Hematopoietic multipotent progenitor cell treated with erythropoietin and hydrocortisone succinate and interleukin-3 and kit ligand, for 17 days (in vitro differentiated cells): Measurements from ENCODE around the gene MAS1L.

Source experiments
- DNase-seq: peaks from one replicate; pipeline ENCODE4 v3.0.0-alpha.2; 2015; ENCODE audit warnings: low spot score

The MAS1L gene, protein sequence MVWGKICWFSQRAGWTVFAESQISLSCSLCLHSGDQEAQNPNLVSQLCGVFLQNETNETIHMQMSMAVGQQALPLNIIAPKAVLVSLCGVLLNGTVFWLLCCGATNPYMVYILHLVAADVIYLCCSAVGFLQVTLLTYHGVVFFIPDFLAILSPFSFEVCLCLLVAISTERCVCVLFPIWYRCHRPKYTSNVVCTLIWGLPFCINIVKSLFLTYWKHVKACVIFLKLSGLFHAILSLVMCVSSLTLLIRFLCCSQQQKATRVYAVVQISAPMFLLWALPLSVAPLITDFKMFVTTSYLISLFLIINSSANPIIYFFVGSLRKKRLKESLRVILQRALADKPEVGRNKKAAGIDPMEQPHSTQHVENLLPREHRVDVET

DNA sequence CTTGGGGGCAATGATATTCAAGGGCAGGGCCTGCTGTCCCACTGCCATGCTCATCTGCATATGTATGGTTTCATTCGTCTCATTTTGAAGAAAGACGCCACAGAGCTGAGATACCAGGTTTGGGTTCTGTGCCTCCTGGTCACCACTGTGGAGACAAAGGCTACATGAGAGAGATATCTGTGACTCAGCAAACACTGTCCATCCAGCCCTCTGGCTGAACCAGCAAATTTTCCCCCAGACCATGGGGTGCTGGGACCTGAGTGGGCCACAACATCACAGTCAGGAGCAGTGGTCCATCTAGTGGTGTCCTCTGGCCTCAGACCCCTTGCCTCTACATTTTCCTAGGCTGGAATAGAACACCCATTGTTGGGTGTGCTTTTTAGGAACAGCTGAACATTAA, at the start of gene MAS1L:
TSS of gene MAS1L (minus strand) at position 297 of the 400 bp plus-strand sequence. CDS start at position 243, 54 bp downstream.
- DNase-seq = no peak

DNA sequence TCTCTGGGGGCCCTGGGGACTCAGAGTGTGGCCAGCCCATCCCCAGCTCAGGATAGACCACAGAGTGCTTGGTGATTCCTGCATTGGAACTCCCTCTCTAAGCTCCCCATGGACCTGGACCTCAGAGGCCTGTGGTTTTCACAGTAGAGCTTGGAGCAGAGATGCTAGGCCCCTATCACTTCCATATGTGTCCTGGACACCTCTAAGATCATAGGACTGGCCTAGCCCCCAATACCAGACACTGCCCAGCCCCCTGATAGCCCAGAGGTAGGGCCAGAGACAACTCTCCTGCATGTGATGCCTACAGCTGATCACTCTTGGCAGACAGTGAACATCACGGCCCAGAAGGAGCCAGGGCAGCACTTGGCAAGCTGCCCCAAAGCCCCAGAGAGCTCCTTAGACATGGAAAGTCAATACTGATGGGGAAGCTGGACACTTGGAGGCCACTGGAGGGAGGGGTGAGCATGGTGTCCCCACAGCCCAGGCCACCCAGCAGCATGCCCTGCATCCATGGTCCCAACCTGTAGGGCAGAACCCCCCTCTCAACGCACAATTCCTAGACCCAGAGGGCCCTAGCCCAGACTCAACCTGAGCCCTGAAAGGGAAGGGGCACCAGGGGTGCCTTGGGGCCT, 44.7 kb upstream of the MAS1L start:
- DNase-seq = no peak

DNA sequence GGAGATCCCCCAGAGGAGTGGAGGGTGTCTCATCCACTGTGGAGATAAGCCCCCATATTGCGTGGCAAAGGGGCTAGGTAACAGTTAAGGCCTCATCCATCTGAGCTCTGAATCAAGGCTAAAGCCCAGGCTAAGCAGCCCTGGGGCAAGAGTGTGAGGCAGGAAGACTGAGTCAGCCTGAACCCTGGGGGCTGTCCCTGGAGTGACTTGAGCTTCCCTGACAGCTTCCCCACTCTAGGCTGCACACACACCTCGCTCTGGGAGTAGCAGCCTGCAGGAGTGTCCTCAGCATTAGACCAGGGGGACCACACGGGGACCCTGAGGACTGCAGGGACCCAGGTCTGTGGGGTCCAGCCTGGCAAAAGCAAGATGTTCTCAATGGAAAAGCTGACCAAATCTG, 43.9 kb upstream of the MAS1L start:
- DNase-seq = no peak

DNA sequence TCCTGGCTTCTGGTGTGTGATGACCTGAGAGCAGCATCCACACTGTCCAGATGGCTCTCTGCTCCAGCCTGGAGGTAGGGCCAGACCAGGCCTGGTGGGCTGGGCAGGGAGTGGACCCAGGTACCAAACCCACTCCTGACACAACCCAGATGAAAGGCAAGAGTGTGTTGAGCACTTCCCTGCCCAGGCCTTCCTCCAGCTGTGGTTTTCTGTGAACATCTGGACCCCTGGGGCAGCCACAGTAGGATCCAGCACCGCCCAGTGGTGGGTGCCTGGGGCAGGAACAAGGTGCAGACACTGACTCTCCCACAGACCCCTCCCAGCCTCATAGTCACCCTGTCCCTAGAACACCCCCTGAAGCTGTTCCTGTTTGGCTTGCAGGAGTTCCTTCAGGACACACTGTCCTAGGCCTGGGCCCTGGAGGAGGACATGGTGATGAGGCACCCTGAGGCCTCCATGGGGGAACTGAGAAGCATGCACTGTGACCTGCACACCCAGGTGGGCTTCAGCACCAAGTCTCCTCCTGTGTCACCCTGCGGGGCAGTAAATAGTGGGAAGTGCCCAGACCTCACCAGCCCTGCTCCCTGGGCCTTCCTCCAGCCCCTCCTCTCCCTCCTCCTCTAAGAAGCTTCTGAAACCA, 43.0 kb upstream of the MAS1L start:
- DNase-seq = no peak

DNA sequence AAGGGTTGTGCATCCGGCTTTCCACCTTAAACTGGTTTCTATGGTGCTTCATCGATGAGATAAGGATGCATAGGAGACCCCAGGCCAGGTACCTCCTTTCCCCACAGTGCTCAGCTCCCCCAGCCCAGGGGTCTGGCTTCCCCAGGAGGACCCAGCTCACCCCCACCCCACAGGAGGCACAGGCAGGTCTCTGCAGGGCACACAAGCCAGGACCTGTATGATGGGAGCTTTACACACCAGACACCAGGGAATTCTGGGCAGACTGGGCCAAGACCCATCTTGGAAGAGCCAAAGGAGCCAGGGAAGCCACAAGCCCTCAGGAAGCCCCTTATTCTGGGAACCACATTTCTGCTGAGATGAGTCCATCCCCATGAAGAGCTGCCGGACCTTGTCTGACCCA, 42.2 kb upstream of the MAS1L start:
- DNase-seq = no peak

DNA sequence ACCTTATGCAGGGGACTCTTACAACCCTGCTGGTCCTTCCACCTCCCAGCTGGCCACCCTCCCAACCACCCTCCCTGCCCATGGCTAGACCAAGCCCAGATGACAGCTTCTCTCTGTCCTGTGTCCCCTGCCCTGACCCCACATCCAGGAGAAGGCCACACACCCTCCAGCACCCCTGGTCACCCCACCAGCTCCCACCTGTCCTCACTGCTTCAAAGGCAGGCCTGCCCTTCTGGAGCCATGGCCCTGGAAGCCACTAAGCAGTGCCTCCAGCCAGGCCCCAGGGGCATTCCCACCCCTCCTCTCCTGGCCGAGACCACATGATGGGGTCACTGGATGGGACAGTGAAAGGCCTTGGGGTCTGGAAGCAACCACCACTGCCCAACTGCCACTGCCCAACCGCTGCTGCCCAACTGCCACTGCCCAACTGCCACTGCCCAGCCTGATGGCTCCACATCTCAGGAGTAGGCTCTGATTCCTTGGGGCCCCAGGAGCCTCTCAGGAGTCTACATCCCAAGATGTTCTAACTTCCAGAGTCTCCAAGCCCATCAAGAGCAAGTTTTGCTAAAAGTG, 41.3 kb upstream of the MAS1L start:
- no peak for DNase-seq

DNA sequence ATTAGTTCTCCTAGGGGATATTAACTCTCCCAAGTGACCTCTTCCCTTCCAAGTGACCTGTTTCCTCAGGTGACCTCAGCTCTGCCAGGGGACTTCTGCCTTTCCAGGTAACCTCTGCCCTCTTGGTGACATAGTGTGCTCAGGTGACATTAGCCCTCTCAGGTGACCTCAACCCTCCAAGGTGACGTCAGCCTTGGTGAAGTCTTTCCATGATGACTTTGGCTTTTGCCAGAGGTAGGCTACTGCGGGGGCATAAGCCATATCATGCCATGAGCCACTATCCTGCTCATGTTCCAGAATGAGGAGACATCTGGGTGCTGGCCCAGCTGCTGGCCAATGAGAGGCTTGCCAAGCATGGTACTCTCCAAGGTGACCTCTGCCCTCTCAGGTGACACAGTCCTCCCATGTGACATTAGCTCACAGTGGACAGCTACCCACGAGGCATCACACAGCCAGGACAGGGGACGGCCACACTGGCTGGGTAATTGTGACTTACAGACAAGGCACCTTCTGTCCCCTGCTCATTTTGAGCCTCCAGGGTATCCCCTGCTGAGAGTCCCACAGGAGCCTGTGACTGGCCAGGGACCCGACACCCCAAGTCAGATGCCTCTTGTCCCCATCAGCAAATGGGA, 40.7 kb upstream of the MAS1L start:
- DNase-seq = no peak

DNA sequence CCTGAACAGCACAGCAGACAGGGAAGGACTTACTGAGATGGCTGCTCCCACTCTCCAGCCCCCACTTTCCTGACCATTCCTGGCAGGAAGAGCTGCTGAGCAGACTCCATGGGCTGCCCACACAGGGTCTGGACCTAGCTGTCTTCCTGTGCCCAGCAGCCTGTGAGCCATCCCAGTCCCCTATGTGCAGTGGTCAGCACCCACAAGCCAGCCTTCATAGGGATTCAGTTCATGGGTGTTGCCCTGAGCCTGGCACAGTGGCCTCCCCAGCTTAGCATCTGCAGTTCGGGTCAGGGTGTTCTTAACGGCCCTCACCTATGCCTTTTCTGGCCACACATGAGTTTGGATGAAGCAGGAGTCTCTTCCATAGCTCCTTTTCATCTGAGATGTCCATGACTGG, 39.8 kb upstream of the MAS1L start:
- no peak for DNase-seq

DNA sequence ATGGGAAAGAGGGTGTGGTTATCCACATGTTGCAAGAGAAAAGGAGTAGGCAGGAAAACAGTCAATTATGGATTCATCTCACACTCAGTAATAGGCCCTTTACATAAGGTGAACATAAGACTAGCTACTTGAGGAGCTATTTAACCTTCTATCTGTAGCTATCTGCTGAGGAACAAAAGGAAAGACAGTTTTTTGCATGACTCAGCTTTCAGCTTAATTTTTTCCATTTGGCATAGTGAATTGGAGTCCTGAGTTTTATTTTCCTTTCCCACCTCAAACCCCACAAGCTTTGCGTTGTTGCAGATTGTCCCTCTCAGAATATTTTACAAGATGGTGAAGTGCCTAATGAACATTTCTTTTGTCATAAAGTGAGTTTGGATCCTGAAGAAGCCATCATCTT, 39.4 kb upstream of the MAS1L start:
- no peak for DNase-seq

DNA sequence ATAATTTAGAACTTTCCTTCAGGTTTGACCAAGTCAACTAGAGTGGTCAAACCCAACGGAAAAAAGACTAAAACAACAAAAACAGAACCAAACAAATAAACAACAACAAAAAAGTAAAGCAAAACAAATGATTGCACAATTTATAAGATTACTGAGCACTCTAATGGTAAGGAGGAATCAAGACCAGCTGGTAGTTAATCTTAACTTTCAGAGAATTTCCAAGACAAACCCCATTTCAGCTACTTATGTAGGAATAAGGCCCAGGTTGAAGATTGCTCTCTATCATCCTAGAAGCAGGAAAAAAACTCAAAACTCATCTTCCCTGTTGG, 37.5 kb upstream of the MAS1L start:
- no peak for DNase-seq

DNA sequence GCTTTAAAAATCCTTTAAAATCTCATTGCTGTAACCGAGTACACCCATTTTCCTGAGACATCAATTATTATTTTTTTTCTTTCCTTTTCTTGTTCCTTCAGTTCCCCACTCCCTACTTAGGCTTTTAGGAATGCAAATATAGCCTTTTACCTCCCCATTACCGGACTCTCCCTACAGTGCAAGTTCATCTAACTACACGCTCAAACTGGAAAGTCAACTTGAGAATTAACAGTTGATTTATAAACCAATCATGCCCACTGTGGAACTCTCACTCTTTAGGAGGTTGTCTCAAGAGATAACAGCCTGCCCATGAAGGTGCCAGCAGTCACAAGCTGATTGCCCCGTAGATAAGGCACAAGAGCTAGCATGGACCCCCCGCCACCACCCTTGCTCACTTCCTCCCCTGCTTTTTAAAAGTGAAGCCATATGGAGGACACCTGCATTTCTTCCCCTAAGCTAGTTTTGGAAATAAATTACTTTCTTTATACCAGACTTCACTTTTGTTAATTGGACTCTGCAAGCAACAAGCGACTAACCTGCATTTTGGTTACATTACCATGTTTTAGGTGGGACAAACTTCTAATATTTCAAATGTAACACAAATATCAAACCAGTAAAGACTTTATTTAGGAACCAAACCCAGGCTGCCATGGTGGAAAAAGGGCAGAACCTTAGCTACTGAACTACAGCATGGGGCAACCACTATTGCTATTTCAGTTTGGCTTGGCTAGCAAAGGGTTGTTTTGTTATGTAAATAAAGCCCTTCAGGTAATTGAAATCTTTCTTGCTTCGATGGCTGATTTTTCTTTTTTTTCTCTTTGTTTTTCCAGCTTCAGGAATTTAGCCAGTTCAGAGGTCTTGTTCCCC, 36.9 kb upstream of the MAS1L start:
- no peak for DNase-seq

DNA sequence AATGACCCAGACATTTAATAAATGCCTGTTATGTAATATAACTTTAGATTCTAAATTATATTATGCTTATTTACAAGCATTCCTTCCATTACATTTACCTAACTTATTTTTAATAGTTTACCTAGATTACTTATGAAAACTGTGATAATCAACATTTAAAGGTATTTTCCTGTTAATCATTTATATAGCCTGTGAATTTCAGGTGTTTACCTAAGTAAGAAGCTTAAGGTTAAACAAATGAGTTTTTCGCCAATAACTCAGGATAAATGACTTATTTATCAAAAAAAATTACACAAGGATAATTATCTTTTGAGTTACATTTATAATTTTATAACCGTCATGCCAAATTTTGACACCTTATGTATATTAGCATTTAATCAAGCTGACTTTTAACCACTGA, 36.3 kb upstream of the MAS1L start:
- DNase-seq = no peak

DNA sequence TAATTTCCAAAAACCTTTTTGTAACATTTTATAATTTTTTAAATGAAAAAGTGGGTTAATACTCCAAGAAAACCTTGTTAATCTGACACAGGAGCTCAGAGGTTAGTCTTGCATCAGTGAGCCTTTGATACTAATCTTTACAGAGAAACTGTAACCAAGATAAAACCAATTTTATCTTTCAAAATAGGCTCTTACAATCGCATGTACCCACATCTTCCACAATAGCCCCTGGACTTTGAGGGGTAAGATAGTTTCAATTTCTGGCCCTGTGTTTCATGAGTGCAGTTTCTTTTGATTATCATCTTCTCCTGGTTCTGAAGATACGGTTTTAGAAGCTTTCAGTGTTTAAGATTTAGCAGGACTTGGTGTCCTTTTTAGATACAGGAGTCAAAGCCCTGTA, 34.5 kb upstream of the MAS1L start:
- no peak for DNase-seq

DNA sequence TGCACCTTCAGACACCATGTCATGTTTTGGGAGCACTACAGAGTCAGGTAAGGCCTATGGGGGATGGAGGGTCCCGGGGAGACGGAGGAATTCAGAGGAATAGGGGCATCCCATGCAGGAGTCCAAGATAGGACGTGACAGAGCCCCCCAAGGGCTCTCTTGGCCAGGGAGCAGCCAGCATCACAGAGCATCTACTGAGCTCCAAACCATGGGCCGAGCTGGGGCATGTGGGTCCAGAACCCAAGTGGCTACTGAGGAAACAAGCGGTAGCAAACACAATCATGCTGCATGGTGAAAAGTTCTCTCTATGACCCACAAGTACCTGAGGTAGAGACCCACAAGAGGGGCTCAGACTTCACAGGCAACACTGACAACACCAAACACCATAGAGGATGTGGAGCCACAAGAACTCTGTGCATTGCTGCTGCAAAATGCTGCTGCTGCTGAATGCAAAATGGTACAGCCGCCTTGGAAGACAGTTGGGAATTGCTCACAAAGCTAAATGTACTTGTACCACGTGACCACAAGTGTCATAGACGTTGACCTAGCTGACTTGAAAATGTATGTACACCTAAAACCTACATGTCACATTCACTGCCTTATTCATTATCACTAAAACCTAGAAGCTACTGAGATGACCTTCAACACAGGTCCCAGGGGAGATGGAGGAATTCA, 33.4 kb upstream of the MAS1L start:
- DNase-seq = no peak

DNA sequence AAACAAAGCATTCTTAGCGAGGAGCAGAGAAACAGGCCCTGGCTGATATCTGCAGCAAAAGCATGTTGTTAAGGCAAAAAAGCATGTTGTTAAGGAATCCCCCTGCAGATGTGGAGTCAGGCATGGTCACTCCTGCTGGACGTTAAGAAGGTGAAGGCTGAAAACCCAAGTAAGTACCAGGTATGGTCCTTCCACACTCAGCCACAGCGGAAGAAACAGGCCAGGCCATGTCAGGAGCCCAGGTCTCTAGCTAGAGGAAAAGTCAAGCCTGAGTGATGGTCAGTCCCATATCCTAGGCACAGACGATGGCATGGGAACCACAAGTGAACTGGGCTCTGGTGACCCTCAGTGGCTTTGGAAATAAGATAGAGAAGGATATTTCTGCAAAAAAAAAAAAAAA, 32.5 kb upstream of the MAS1L start:
- no peak for DNase-seq

DNA sequence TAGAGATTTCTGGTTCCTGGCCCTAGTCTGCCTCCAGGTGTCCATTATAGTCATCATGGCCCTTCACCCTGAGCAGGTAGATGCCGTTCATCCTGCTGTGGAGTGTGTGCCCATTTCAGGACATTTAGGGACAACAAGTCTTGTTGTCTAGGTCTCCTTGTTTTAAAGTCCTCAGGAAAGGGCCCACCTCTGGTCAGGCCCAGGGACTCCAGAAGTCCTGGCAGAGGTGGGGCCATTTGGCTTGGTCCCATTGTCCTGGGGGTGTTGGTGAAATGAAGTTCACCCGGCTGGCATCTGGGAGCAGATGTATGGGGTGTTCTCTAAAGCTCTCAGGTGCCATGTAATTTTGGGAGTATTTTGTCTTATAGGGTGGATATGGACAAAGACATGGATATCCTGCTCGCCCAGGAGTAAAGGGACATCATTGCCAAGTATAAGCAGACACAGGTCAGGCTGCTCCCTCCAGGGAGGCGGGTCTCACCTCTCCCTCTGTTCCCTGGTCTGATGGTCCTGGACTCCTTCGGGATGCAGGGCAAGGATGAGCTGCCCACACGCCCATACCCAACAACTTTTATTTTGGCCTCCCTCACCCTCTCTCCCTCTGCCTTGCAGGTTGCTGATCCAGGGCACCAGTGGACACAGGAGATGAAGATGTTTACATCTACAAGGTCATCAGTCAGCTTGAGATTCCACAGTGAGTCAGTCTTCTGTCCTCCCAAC, 31.7 kb upstream of the MAS1L start:
- no peak for DNase-seq

DNA sequence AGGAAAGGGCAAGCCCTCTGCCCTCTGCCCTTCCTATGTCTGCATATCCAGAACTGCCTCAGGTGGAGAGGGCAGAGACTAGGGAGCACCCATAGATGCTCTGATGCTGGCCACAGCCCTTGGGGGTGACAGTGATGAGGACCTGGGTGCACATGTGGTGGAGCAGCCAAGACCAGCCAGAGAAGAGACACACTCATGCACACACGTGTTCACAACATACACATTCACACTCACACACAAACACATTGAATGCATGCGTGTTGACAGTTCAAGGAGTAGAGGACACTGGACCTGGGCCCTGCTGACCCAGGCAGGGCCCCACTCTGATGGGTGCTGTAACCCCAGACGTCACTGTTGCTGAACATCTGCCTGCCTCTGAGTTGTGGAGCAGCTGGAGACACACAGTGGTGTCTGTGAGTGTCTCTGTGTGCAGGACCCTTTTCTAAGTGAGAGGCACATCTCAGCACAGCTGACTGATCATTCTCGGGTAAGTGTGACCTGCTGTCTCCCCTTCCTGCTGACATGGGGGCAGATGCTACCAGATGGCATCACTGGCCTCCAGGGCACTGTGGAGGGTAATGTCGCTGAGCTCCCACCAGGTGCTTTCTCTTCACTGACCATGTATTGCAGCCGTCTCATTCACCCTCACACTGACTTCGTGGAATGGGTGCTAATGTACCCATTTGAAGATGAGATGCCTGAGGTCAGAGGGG, 30.1 kb upstream of the MAS1L start:
- no peak for DNase-seq

DNA sequence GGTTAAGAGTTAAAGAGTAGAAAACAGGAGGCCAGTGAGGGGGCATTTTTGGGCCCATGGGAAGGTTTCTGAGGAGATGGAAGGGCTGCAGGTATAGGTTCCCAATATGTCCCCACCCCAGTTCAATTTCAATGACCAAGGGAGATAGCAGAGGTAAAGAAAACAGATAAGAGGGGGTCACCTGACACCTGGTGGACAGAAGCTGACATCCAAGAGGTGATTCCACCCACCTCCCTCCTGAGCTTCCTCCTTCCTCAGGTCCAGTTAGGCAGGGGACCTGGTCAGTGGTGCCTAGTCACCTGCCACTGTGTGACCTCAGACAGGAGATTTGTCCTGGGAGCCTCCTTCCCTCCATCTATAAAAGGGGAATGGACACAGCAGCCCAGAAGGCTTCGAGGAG, 29.5 kb upstream of the MAS1L start:
- no peak for DNase-seq

DNA sequence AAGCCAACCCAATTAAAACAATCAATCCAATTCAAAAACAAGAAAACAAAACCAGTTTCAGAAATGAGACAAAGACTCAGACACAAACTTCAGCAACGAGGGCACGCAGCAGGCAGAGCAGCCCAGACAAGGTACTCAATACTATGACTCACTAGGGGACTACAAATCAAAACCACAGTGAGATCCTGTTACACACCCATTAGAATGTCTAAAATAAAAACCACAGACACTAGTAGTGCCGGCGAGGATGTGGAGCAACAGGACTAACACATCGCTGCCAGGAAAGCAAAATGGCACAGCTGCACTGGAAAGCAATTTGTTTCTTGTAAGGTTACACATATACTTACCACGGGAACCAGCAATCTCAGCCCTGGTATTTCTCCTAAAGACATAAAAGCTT, 28.4 kb upstream of the MAS1L start:
- DNase-seq = no peak

DNA sequence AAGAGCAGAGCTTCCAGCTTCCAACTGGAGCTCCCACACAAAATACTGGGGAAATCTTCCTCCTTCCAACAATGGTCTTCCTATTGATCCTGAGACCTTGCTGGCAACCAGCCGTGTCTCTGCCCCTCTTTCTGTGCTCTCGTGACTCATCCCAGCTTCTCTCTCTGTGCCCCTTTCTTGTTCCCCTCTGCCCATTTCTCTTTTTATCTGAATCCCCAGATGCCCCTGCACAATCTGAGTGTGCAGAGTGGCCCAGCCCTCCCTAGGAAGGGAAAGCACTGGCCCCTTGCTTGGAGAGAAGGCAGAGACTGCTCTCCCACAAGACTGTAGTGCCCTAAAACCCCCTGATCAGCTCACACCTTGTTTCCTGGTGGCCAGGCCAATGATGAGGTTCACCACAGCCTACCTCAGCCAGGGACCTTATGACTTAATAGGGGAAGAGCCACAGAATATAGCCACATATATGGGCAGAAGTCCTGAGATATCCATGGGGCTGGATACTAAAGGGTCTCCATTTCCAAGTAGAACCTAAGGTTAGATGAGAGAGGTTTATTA, 23.1 kb upstream of the MAS1L start:
- DNase-seq = no peak
